Measurements from ENCODE around the gene NELFB. TPM values are rescaled to one million over a fixed set of nuclear protein-coding genes. Genes with fewer than 3 reads are reported as not detected.

Gene NELFB
- total RNA-seq, 1 donor from 2014 or later: 58.2 TPM

DNA sequence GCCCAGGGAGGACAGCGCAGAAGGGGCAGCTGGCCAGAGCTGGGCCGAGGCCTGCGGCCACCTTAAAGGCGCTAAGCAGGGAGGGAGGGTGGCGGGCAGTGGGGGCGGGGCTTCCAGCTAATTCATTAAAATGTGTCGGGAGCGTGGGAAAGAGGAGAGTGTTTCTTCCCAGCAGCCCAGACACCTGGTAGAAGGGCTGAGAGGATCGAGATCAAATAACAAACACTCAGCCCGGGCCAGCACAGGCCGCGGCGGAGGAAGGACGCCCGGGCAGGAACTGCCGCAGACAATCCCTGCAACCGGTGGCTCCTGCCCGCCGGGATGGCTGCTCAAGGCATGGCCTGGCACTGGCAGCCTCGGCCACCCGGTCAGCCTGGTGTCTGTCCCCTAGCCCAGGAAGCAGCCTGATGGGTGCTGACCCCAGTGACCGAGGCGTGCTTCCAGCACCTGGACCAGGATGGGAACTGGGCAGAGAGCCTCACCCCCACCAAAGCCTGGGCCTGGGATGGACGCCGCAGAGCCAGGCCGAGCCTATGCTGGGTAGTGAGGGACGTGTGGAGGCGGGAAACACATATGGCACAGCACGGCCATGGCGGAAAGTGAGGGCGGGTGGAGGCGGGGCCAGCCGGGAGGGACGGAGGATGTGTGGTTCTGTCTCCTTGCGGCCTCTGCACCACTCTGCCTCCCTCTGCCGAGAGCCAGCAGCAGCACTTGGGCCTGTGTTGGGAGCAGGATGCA is 50.1 kb downstream of the NELFB start:
- no peak for DNase-seq
- POLR2A ChIA-PET: interaction anchor here (2.1 kb wide), 1 partner anchor 12 kb away, joined by 4 read pairs; no protein-coding TSS in a partner anchor
- H3K4me1 Mint-ChIP-seq: peaks cover 13% of the 10 kb centered on the region

GRCh38 chr9:137305798-137306065 is 50.6 kb downstream of the NELFB start:
- intact Hi-C loops (cut with micrococcal nuclease): no loop called here
- ChIA-PET POLR2A (no interaction called here), CTCF (no interaction called here)
- H3K4me3 Mint-ChIP-seq: no peak overlapping the region
- peaks cover 11% of the 10 kb centered on the region for H3K4me1 Mint-ChIP-seq
- no peaks in the 10 kb centered on the region for H3K36me3 Mint-ChIP-seq (ENCODE audit: low read depth)
- H3K27me3 Mint-ChIP-seq: peaks cover 1% of the 10 kb centered on the region
- TF ChIP-seq CTCF (IDR thresholded peaks at IDR 0.05): no peak
- no peaks in the 10 kb centered on the region for H3K9me3 Mint-ChIP-seq
- H3K27ac Mint-ChIP-seq: no peak overlapping the region
- no peak for DNase-seq
- no peak for ATAC-seq (ENCODE audit: low read depth)

More for the DNA sequence above, 50.1 kb downstream of the NELFB start:
- ATAC-seq (ENCODE audit: low read depth): peak; percentile 20
- no peak for TF ChIP-seq CTCF (IDR thresholded peaks at IDR 0.05)
- H3K27ac Mint-ChIP-seq: no peak overlapping the region
- peak overlapping the region; percentile 19 for H3K4me3 Mint-ChIP-seq
- CTCF ChIA-PET: no interaction called here
- no peaks in the 10 kb centered on the region for H3K9me3 Mint-ChIP-seq
- intact Hi-C loops (cut with micrococcal nuclease): no loop called here
- no peaks in the 10 kb centered on the region for H3K36me3 Mint-ChIP-seq (ENCODE audit: low read depth)
- peaks cover 3% of the 10 kb centered on the region for H3K27me3 Mint-ChIP-seq

DNA sequence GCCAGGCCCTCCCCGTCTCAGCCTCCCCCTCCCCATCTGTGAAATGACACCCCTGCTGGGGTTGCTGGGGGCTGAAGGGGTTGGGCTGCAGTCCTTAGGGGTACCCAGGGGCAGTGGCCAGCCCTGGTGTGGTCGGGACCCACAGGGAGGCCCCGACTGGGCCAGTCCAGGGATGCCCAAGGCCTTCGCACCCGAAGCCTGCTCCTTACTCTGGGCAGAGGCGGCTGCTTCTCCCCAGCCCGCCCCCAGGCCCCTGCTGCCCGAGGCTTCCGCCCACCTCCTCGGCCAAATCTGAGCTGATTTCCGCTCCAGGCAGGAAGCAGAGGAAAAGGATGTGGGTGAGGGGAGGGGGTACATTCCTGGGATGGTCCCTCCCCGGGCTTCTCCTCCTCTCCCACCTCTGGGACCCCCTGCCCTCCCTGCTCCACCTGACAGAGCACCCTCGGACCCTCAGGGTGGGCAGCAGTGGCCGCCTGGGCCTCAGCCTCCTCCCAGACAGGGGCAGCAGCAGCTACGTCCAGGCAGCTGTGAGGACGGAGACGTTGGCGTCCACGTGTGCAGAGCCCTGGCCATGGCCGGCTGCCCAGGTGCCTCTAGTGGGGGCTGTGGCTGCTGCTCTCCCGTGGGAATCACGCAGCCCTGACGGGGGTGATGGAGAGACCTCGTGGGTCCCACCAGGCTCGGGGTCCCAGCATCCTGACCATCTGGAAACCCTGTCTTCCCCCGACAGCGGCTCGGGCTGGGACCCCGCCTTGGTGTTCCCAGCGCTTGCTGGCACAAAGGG is 51.1 kb downstream of the NELFB start:
- POLR2A ChIA-PET: interaction anchor here (0.6 to 1.2 kb wide), 3 partner anchors 15 to 66 kb away, joined by 3 to 6 read pairs (median 3); partner anchors contain the start of gene TUBB4B
- no peak overlapping the region for H3K4me3 Mint-ChIP-seq
- CTCF ChIA-PET: no interaction called here
- ATAC-seq (ENCODE audit: low read depth): no peak
- H3K36me3 Mint-ChIP-seq (ENCODE audit: low read depth): no peaks in the 10 kb centered on the region
- H3K4me1 Mint-ChIP-seq: peaks cover 10% of the 10 kb centered on the region
- DNase-seq: no peak
- H3K9me3 Mint-ChIP-seq: no peaks in the 10 kb centered on the region
- intact Hi-C loops (cut with micrococcal nuclease): no loop called here
- H3K27me3 Mint-ChIP-seq: no peaks in the 10 kb centered on the region
- TF ChIP-seq CTCF (IDR thresholded peaks at IDR 0.05): no peak
- H3K27ac Mint-ChIP-seq: no peak overlapping the region

GRCh38 chr9:137306850-137307254 is 51.7 kb downstream of the NELFB start:
- ChIA-PET POLR2A (interaction anchor here (0.6 to 1.2 kb wide), 3 partner anchors 14 to 66 kb away, joined by 3 to 6 read pairs (median 3); partner anchors contain the start of gene TUBB4B), CTCF (no interaction called here)
- Mint-ChIP-seq H3K36me3 (ENCODE audit: low read depth) (no peaks in the 10 kb centered on the region), H3K4me1 (peaks cover 7% of the 10 kb centered on the region), H3K9me3 (no peaks in the 10 kb centered on the region), H3K27me3 (no peaks in the 10 kb centered on the region), H3K27ac (no peak overlapping the region), H3K4me3 (no peak overlapping the region)
- ATAC-seq (ENCODE audit: low read depth): no peak
- intact Hi-C loops (cut with micrococcal nuclease): no loop called here
- DNase-seq: no peak
- no peak for TF ChIP-seq CTCF (IDR thresholded peaks at IDR 0.05)

Measured in activated B cell treated with CpG ODN at 0.5 μM for 24 hours (primary cell).